Skeletal muscle tissue (tissue), 4 donors: ENCODE data around the gene UPK3A. TPM values are rescaled to one million over a fixed set of nuclear protein-coding genes. Genes with fewer than 3 reads are reported as not detected.

Source experiments
- H3K27ac ChIP-seq: one replicate; pipeline ENCODE4 v1.7.0; 2013; ENCODE audit warnings: mild to moderate bottlenecking, low read depth, low read length, inconsistent platforms
- H3K27me3 ChIP-seq, 3 donors: one replicate each; pipeline ENCODE4 v1.7.0; 2013; ENCODE audit warnings: low read length in 3 of 3; ENCODE audit not compliant: control insufficient read depth in 3 of 3, insufficient read depth in 3 of 3
- H3K36me3 ChIP-seq, 3 donors: one replicate each; pipeline ENCODE4 v1.7.0; 2013; ENCODE audit warnings: low read length in 3 of 3; ENCODE audit not compliant: control insufficient read depth in 3 of 3, insufficient read depth in 3 of 3
- H3K4me1 ChIP-seq, 3 donors: one replicate each; pipeline ENCODE4 v1.7.0; 2013; ENCODE audit warnings: low read length in 3 of 3, mild to moderate bottlenecking in 3 of 3; ENCODE audit not compliant: control insufficient read depth in 3 of 3, insufficient read depth in 3 of 3
- H3K4me3 ChIP-seq, 3 donors: one replicate each; pipeline ENCODE4 v1.7.0; 2013; ENCODE audit warnings: low read length in 3 of 3
- H3K9ac ChIP-seq, 3 donors: one replicate each; pipeline ENCODE4 v1.7.0; 2013; ENCODE audit warnings: low read length in 3 of 3, mild to moderate bottlenecking in 3 of 3, moderate library complexity in 2 of 3, low read depth in 1 of 3
- H3K9me3 ChIP-seq, 3 donors: one replicate each; pipeline ENCODE4 v1.7.0; 2013; ENCODE audit warnings: low read length in 3 of 3; ENCODE audit not compliant: control insufficient read depth in 3 of 3
- total RNA-seq: library from RNA; depleted of rRNA; stranded (reverse); fragments of >200 nt; gene quantifications from one replicate; pipeline ENCODE4 v1.2.3, GENCODE V29; 2014
- donor health status: Osteomylitis.

The UPK3A gene
- not detected for total RNA-seq

DNA sequence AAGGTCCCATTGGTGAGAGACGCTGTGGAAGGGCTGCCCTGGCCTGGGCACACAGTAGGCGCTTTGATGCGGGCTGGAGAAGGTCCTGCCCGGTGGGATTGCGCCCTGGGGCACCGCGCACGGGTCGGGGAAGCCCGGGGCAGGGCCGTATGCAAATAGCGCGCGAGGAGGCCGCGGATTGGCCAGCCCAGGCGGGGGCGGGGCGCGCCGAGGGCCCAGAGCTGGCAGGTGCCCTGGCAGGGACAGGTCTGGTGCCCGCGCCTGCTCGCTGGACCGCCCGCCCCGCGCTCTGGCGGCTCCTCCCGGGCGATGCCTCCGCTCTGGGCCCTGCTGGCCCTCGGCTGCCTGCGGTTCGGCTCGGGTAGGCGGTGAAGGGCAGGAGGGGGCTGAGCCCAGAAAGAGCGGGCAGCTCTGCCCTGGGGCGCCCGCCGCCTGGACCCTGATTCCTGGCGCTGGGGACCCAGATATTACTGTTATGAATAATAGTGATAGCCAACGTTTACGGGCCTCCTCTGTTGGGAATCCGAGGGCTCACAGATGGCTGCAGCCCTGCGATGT lies at the start of gene UPK3A:
Gene UPK3A (plus strand): TSS at position 245 of the 558 bp plus-strand sequence. CDS start 65 bp downstream, at position 310.
- no peaks in the 10 kb centered on the region for H3K36me3 ChIP-seq
- peak within 1 kb of the TSS; percentile 41 for H3K27ac ChIP-seq
- no peaks in the 10 kb centered on the region for H3K27me3 ChIP-seq
- H3K9me3 ChIP-seq, result no peaks in the 10 kb centered on the region
- H3K4me3 ChIP-seq, result peak within 1 kb of the TSS; percentile 70 to 82 (median 76)
- H3K9ac ChIP-seq, result peak within 1 kb of the TSS; percentile 60 to 94 (median 79)
- peaks cover 12 to 21% (median 13%) of the 10 kb centered on the region in 3 donors for H3K4me1 ChIP-seq

DNA sequence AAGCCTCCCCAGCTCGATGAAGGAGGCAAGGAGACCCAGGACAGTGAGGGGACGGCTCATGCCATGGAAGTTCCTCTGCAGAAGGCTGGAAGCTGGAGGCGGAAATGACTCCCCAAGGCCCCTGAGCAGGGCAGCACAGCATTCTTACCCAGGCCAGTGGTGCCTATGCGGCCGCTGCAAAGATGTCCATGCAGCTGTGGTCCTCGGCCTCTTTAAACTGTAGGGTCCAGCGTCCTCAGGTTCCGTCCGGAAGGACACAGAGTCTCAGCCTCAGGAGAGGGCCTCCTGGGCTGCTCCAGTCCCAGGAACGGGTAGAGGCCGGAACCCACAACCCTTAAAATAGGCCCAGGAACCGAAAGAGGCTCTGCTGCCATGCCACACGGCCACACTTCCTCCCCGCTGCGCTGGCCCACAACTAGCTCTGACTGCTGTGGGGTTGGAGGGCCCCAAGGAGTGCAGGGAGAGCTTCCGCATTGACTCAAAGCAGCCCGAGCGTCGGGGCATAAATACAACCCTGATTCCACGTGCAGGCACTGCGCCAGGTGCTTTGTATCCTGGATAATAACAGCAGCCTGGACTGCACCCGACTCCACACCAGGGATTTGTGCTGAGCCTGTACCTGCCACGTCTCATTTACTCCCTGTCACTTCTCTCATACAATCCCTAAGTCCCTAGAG lies 49.5 kb upstream of the UPK3A start:
- peaks cover 0 to 4% (median 0%) of the 10 kb centered on the region in 3 donors for H3K36me3 ChIP-seq
- no peaks in the 10 kb centered on the region for H3K27me3 ChIP-seq
- H3K27ac ChIP-seq, result no peak overlapping the region
- no peak overlapping the region for H3K4me3 ChIP-seq
- no peak overlapping the region for H3K9ac ChIP-seq
- H3K9me3 ChIP-seq, result no peaks in the 10 kb centered on the region
- peaks cover 12 to 19% (median 14%) of the 10 kb centered on the region in 3 donors for H3K4me1 ChIP-seq

- H3K27me3 ChIP-seq, result no peaks in the 10 kb centered on the region
- H3K9me3 ChIP-seq, result no peaks in the 10 kb centered on the region
- no peak overlapping the region for H3K4me3 ChIP-seq
- H3K4me1 ChIP-seq, result peaks cover 14 to 21% (median 15%) of the 10 kb centered on the region in 3 donors
- H3K9ac ChIP-seq, result no peak overlapping the region
- H3K27ac ChIP-seq, result no peak overlapping the region
- H3K36me3 ChIP-seq, result peaks cover 0 to 4% (median 0%) of the 10 kb centered on the region in 3 donors
Observed at GRCh38 chr22:45235851-45236342, 48.9 kb upstream of the UPK3A start.

GRCh38 chr22:45237065-45237990 lies 47.4 kb upstream of the UPK3A start:
- H3K4me3 ChIP-seq, result no peak overlapping the region
- H3K27ac ChIP-seq, result no peak overlapping the region
- peaks cover 14 to 26% (median 15%) of the 10 kb centered on the region in 3 donors for H3K4me1 ChIP-seq
- no peaks in the 10 kb centered on the region for H3K27me3 ChIP-seq
- no peaks in the 10 kb centered on the region for H3K9me3 ChIP-seq
- H3K36me3 ChIP-seq, result peaks cover 0 to 4% (median 0%) of the 10 kb centered on the region in 3 donors
- H3K9ac ChIP-seq, result no peak overlapping the region

DNA sequence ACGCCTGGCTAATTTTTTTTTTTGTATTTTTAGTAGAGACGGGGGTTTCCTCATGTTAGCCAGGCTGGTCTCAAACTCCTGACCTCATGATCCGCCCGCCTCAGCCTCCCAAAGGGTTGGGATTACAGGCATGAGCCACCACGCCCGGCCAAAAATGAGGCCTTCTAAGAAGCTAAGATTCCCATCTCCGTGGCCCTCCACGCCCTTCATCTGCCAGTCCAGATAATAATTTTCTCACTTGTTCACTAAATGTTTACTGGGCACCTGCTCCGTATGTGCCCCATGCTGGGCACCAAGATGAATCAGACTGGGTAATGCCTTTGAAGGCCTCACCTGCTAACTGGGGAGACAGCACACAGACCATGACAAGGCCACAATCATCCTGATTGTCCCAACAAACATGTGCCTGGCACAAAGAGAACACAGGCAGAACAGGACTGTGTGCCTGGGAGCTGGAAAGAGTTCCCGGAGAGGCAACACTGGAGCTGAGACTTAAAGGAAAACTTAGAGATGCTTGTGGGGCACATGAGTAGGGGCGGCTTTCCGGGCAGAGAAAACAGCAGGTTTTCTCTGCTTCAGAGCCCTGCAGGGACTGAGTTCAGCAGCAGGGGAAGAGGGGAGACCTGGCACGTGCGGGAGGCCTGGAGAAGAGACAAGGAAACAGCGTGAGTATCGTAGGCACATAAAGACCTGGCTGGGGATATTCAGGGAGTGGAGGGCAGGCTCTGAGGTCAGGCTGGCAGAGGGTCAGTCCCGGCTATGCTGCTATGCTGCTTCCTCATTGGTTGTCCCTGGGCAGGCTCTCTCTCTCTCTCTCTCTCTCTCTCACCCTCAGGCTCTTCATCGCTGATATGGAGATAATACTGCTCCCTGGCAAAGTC lies 46.4 kb upstream of the UPK3A start:
- Histone ChIP-seq H3K4me1 (peaks cover 14 to 26% (median 15%) of the 10 kb centered on the region in 3 donors), H3K9ac (peak overlapping the region in 1 of 3 donors; percentile 8), H3K36me3 (peaks cover 0 to 4% (median 0%) of the 10 kb centered on the region in 3 donors), H3K27ac (no peak overlapping the region), H3K9me3 (no peaks in the 10 kb centered on the region), H3K27me3 (no peaks in the 10 kb centered on the region), H3K4me3 (no peak overlapping the region)

GRCh38 chr22:45238957-45239680 lies 45.6 kb upstream of the UPK3A start:
- Histone ChIP-seq H3K4me1 (peaks cover 14 to 26% (median 15%) of the 10 kb centered on the region in 3 donors), H3K4me3 (no peak overlapping the region), H3K36me3 (peaks cover 0 to 4% (median 0%) of the 10 kb centered on the region in 3 donors), H3K27ac (no peak overlapping the region), H3K27me3 (no peaks in the 10 kb centered on the region), H3K9ac (peak overlapping the region in 1 of 3 donors; percentile 8), H3K9me3 (no peaks in the 10 kb centered on the region)

DNA sequence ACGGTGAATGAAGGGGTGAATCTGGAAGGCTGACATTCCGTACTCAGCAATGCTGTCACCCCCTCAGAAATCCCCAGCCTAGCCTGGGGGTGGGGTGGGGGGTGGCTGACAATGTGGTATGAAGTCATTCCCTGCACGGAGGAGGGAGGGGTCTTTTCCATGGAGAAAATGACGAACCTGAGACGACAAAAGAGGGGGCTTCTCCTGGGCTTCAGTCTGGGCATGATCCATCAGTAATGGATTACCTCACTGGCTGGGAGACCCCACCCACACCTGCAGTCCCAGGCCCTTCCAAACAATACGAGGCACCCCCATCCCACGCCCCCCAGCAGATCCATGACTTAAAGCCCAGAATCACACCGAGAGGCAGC lies 45.1 kb upstream of the UPK3A start:
- Histone ChIP-seq H3K4me1 (peaks cover 12 to 26% (median 14%) of the 10 kb centered on the region in 3 donors), H3K27ac (no peak overlapping the region)

GRCh38 chr22:45240104-45240809 lies 44.5 kb upstream of the UPK3A start:
- peak overlapping the region; percentile 69 to 78 (median 69) for H3K4me3 ChIP-seq

More for the DNA sequence above, 45.1 kb upstream of the UPK3A start:
- H3K4me3 ChIP-seq, result peak overlapping the region; percentile 69 to 78 (median 69)
- H3K36me3 ChIP-seq, result peaks cover 0 to 4% (median 0%) of the 10 kb centered on the region in 3 donors
- H3K9ac ChIP-seq, result peak overlapping the region; percentile 61 to 77 (median 73)
- H3K9me3 ChIP-seq, result no peaks in the 10 kb centered on the region
- H3K27me3 ChIP-seq, result no peaks in the 10 kb centered on the region

More at GRCh38 chr22:45240104-45240809, 44.5 kb upstream of the UPK3A start:
- no peaks in the 10 kb centered on the region for H3K27me3 ChIP-seq
- H3K4me1 ChIP-seq, result peaks cover 12 to 26% (median 14%) of the 10 kb centered on the region in 3 donors
- H3K9me3 ChIP-seq, result no peaks in the 10 kb centered on the region
- H3K36me3 ChIP-seq, result peaks cover 0 to 4% (median 0%) of the 10 kb centered on the region in 3 donors
- peak overlapping the region; percentile 61 to 77 (median 73) for H3K9ac ChIP-seq
- H3K27ac ChIP-seq, result no peak overlapping the region
